ENCODE data around the gene PSTK. TPM values are rescaled to one million over a fixed set of nuclear protein-coding genes. Genes with fewer than 3 reads are reported as not detected.
A peak's percentile ranks its signal among the peaks of the same experiment; 100 is the strongest.

PSTK gene
- total and polyA plus RNA-seq, 2 of the 13 experiments (the other 11 are each of a cell fraction or from before 2014, with no cell fraction given) = 8.2 to 9.3 TPM

DNA sequence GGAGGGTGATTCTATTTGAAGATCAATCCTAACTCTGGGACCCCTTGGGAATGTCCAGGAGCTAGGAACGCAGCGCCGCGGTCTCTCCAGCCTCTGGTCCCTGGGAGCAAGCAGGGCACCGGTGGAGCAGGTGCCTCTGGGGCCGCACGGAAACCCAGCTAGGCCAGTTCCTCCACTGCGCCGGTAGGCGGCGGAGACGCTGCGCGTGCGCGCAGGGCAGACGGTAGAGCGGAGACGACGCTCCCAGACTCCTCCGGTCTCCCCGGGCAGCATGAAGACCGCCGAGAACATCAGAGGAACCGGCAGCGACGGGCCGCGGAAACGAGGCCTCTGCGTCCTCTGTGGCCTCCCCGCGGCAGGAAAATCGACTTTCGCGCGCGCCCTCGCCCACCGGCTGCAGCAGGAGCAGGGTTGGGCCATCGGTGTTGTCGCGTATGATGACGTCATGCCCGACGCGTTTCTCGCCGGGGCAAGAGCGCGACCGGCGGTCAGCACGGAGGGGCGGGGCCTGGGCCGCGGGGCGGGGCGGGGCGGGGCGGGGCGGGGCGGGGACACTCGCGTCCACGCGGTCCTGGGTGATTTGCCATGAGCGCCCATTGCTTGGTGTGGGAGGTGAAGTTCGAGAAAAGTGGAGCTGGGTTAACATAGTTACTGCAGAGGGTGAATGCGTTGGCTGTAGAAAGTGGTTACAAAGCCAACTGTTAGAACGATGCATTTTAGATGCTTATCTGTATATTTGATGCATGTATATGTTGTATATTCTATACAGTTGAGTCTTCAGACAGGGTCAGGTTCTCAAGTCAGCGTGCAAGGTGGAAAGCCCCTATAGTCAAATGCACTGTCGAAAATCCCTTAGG is at the start of gene PSTK (continued):
- no peak for TF ChIP-seq NR2F6 (IDR thresholded peaks at IDR 0.05)
- 0 out of 2 replicates have a peak, but pooled peaks have one; percentile 39 for TF ChIP-seq NR2F6 (CRISPR knock-in tag; IDR thresholded peaks at IDR 0.05)
- TF ChIP-seq TEAD3 (CRISPR knock-in tag; optimal IDR thresholded peaks at IDR 0.05; ENCODE audit: borderline replicate concordance) = peak; percentile 16
- TF ChIP-seq, protein P1, sequence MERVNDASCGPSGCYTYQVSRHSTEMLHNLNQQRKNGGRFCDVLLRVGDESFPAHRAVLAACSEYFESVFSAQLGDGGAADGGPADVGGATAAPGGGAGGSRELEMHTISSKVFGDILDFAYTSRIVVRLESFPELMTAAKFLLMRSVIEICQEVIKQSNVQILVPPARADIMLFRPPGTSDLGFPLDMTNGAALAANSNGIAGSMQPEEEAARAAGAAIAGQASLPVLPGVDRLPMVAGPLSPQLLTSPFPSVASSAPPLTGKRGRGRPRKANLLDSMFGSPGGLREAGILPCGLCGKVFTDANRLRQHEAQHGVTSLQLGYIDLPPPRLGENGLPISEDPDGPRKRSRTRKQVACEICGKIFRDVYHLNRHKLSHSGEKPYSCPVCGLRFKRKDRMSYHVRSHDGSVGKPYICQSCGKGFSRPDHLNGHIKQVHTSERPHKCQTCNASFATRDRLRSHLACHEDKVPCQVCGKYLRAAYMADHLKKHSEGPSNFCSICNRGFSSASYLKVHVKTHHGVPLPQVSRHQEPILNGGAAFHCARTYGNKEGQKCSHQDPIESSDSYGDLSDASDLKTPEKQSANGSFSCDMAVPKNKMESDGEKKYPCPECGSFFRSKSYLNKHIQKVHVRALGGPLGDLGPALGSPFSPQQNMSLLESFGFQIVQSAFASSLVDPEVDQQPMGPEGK (CRISPR knock-in tag; IDR thresholded peaks at IDR 0.05) = no peak
- TF ChIP-seq TOPORS (CRISPR knock-in tag; IDR thresholded peaks at IDR 0.05) = no peak
- TF ChIP-seq, protein P2, sequence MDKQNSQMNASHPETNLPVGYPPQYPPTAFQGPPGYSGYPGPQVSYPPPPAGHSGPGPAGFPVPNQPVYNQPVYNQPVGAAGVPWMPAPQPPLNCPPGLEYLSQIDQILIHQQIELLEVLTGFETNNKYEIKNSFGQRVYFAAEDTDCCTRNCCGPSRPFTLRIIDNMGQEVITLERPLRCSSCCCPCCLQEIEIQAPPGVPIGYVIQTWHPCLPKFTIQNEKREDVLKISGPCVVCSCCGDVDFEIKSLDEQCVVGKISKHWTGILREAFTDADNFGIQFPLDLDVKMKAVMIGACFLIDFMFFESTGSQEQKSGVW (CRISPR knock-in tag; IDR thresholded peaks at IDR 0.05; ENCODE audit: borderline replicate concordance) = no peak; the same call in 1 of the 2 replicates
- TF ChIP-seq, protein P3, sequence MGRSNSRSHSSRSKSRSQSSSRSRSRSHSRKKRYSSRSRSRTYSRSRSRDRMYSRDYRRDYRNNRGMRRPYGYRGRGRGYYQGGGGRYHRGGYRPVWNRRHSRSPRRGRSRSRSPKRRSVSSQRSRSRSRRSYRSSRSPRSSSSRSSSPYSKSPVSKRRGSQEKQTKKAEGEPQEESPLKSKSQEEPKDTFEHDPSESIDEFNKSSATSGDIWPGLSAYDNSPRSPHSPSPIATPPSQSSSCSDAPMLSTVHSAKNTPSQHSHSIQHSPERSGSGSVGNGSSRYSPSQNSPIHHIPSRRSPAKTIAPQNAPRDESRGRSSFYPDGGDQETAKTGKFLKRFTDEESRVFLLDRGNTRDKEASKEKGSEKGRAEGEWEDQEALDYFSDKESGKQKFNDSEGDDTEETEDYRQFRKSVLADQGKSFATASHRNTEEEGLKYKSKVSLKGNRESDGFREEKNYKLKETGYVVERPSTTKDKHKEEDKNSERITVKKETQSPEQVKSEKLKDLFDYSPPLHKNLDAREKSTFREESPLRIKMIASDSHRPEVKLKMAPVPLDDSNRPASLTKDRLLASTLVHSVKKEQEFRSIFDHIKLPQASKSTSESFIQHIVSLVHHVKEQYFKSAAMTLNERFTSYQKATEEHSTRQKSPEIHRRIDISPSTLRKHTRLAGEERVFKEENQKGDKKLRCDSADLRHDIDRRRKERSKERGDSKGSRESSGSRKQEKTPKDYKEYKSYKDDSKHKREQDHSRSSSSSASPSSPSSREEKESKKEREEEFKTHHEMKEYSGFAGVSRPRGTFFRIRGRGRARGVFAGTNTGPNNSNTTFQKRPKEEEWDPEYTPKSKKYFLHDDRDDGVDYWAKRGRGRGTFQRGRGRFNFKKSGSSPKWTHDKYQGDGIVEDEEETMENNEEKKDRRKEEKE (IDR thresholded peaks at IDR 0.05) = no peak
- no peak for TF ChIP-seq AGO1 (IDR thresholded peaks at IDR 0.05; ENCODE audit: low read depth, low read length, poor library complexity, severe bottlenecking)
- TF ChIP-seq FOSL1 (CRISPR knock-in tag; IDR thresholded peaks at IDR 0.05; ENCODE audit: borderline replicate concordance) = no peak
- peak; percentile 80; the same call in 1 of the 2 replicates for TF ChIP-seq ZSCAN20 (CRISPR knock-in tag; IDR thresholded peaks at IDR 0.05; ENCODE audit: borderline replicate concordance)
- TF ChIP-seq ZNF260 (CRISPR knock-in tag; IDR thresholded peaks at IDR 0.05; ENCODE audit: borderline replicate concordance, low read depth) = no peak
- TF ChIP-seq, protein P4, sequence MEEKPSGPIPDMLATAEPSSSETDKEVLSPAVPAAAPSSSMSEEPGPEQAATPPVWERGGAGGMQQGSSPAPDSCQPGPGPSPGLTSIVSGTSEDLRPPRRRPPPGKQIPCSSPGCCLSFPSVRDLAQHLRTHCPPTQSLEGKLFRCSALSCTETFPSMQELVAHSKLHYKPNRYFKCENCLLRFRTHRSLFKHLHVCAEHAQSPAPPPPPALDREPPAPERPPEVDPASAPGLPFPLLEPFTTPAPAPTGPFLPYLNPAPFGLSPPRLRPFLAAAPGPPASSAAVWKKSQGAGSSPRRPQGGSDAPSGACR (CRISPR knock-in tag; IDR thresholded peaks at IDR 0.05) = 0 out of 2 replicates have a peak, but pooled peaks have one; percentile 11
- TF ChIP-seq ZNF124 (CRISPR knock-in tag; IDR thresholded peaks at IDR 0.05) = peak; percentile 75; the same call in 1 of the 2 replicates
- peak; percentile 83 for TF ChIP-seq ZXDC (CRISPR knock-in tag; IDR thresholded peaks at IDR 0.05)
- 0 out of 2 replicates have a peak, but pooled peaks have one; percentile 79 for TF ChIP-seq BRD4 (CRISPR knock-in tag; IDR thresholded peaks at IDR 0.05)
- 0 out of 2 replicates have a peak, but pooled peaks have one; percentile 81 for TF ChIP-seq ZNF747 (CRISPR knock-in tag; IDR thresholded peaks at IDR 0.05; ENCODE audit: borderline replicate concordance)
- no peak for TF ChIP-seq ZNF20 (CRISPR knock-in tag; IDR thresholded peaks at IDR 0.05)
- TF ChIP-seq RFXANK (CRISPR knock-in tag; IDR thresholded peaks at IDR 0.05) = no peak
- TF ChIP-seq ZNF660 (CRISPR knock-in tag; IDR thresholded peaks at IDR 0.05; ENCODE audit: borderline replicate concordance, low read depth) = no peak
